Lower leg skin (tissue), 4 donors: ENCODE measurements around the gene METAP1D. TPM values are rescaled to one million over a fixed set of nuclear protein-coding genes. Genes with fewer than 3 reads are reported as not detected.
"Not testable (repeated sequence)": the region's sequence is repeated elsewhere in the genome, so short reads cannot be mapped to it uniquely, and the experiment has no call there.

Source experiments
- DNase-seq, 2 donors: peaks; one replicate each; pipeline ENCODE4 v3.0.0-alpha.2; 2019; ENCODE audit warnings: low spot score in 2 of 2
- H3K4me3 ChIP-seq: fragments of 200-600 bp; sonication (generic); 2 replicates; pipeline ENCODE4 v1.5.1; 2017; ENCODE audit warnings: mild to moderate bottlenecking, low read depth; ENCODE audit not compliant: poor library complexity, severe bottlenecking
- POLR2A ChIP-seq, 2 donors: fragments of 450-650 bp; IDR thresholded peaks; one replicate each; pipeline ENCODE4 v1.6.1; 2016 to 2017; ENCODE audit warnings: antibody characterized with exemption in 2 of 2, mild to moderate bottlenecking in 1 of 2, moderate library complexity in 1 of 2
- WGBS, 2 donors: methylation state at CpG; one replicate each; pipeline ENCODE4 v1.1.5; 2018; 5-methylcytosine and 5-hydroxymethylcytosine counted together
- intact Hi-C: fragments of 100-400 bp; cut with DNase I; formaldehyde crosslinking; loops from one replicate; pipeline ENCODE4 v1.15.0; 2023; ENCODE audit warnings: low total_unique reads
- total RNA-seq, 4 donors: library from RNA; depleted of rRNA; stranded (reverse); fragments of >200 nt; gene quantifications; one replicate each; pipeline ENCODE4 v1.1.0, GENCODE V29; 2016
- TF ChIP-seq, protein P1 (sequence below), 3 donors: fragments of 450-650 bp; IDR thresholded peaks; one replicate each; pipeline ENCODE4 v1.5.1; 2016; ENCODE audit warnings: antibody characterized with exemption in 3 of 3, mild to moderate bottlenecking in 3 of 3, moderate library complexity in 2 of 3

Gene METAP1D
- total RNA-seq, 4 donors from 2014 or later = 3.1 to 5.4 (median 4.5) TPM

GRCh38 chr2:172052000-172052983 lies 52.5 kb downstream of the METAP1D start:
- DNase-seq = no peak
- TF ChIP-seq, protein P1, sequence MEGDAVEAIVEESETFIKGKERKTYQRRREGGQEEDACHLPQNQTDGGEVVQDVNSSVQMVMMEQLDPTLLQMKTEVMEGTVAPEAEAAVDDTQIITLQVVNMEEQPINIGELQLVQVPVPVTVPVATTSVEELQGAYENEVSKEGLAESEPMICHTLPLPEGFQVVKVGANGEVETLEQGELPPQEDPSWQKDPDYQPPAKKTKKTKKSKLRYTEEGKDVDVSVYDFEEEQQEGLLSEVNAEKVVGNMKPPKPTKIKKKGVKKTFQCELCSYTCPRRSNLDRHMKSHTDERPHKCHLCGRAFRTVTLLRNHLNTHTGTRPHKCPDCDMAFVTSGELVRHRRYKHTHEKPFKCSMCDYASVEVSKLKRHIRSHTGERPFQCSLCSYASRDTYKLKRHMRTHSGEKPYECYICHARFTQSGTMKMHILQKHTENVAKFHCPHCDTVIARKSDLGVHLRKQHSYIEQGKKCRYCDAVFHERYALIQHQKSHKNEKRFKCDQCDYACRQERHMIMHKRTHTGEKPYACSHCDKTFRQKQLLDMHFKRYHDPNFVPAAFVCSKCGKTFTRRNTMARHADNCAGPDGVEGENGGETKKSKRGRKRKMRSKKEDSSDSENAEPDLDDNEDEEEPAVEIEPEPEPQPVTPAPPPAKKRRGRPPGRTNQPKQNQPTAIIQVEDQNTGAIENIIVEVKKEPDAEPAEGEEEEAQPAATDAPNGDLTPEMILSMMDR (IDR thresholded peaks at IDR 0.05) = no peak
- 55 to 67% methylated on average over 4 of the region's 4 CpGs for WGBS, 2 donors
- no peak overlapping the region for H3K4me3 ChIP-seq
- intact Hi-C loops = no loop called here

GRCh38 chr2:172053486-172053885 lies 53.7 kb downstream of the METAP1D start:
- intact Hi-C loops = no loop called here
- 79 to 93% methylated on average over 1 of the region's 1 CpG for WGBS, 2 donors
- DNase-seq = no peak
- H3K4me3 ChIP-seq = no peak overlapping the region
- TF ChIP-seq, protein P1 (IDR thresholded peaks at IDR 0.05) = no peak
- no peak for TF ChIP-seq POLR2A (IDR thresholded peaks at IDR 0.05)

DNA sequence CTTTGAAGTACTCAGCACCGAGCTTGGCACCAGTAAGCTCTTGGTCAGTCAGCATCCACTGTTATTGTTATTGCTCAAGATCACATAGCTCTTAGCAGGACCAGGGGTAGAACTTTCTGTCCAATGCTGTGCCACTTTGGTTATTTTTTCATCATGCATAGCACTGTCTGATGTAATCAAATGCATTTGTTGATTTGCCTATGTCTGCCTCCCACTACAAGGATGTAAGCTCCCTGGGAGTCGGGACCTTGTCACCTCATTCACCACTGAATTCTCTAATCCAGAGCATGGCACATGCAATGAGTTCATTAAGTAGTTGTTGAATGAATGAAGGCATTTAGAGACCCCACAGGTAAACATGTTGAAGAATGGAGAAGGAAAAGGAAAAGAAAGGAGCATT lies 56.5 kb downstream of the METAP1D start:
- DNase-seq = no peak
- H3K4me3 ChIP-seq = no peak overlapping the region
- TF ChIP-seq POLR2A (IDR thresholded peaks at IDR 0.05) = no peak
- WGBS, 2 donors = 95 to 100% methylated on average over 2 of the region's 2 CpGs
- intact Hi-C loops = no loop called here

DNA sequence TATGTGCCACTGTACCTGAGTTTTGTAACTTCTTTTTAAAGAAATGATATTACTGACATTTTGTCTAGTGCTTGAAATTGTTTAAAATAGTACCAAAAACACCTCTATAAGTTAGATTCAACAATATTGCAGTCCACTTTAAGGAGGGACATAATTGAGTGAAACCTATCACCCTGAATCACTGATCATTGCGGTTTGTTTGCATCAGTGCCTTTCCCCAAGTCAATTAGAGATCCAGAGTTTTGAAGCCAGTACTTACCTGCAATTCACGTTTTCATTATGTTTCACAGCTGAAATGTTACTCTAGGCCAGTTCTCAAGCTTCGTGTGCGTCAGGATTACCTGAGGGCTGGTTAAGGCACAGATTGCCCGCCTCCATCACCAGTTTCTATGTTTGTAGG lies 58.9 kb downstream of the METAP1D start:
- 97% methylated on average over 5 of the region's 5 CpGs for WGBS, 2 donors
- intact Hi-C loops = no loop called here
- H3K4me3 ChIP-seq = no peak overlapping the region
- no peak for DNase-seq
- TF ChIP-seq, protein P1 (IDR thresholded peaks at IDR 0.05) = no peak
- TF ChIP-seq POLR2A (IDR thresholded peaks at IDR 0.05) = no peak

GRCh38 chr2:172060118-172060517 lies 60.4 kb downstream of the METAP1D start:
- DNase-seq, intact Hi-C loops: not testable (repeated sequence)
- 95 to 97% methylated on average over 5 of the region's 5 CpGs for WGBS, 2 donors

DNA sequence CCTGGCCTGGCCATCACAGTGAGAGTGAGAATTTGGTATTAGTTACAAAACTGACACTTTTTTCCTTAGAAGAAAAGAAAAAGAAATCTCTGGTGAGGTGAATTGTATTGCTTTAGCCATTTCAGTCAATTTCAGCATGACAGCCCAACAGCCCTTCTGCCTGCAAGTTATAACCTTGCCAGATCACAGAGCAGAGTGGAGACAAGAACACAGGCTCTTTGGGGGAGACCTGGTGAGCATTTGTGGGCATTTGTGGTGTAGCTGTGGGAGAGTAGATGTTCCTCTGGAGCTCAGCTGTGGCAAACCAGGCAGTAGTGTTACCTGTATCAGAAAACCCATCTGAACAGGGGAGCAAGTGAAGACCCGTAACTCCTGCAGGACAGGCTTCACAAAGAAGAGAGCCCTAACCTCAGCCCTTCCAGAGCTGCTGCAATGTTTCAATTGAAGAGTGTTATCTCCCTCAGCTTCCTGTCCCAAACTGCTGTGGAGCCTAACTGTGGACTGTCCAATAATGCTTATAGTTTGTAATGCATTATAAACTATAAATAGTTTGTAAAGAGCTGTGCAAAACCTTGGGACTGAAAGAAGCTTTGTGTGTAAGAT lies 62.8 kb downstream of the METAP1D start:
- 79 to 90% methylated on average over 1 of the region's 1 CpG for WGBS, 2 donors
- TF ChIP-seq, protein P1 (IDR thresholded peaks at IDR 0.05) = no peak
- TF ChIP-seq POLR2A (IDR thresholded peaks at IDR 0.05) = no peak
- no peak overlapping the region for H3K4me3 ChIP-seq
- intact Hi-C loops = no loop called here
- no peak for DNase-seq

More at GRCh38 chr2:172060118-172060517, 60.4 kb downstream of the METAP1D start:
- not testable (repeated sequence) for H3K4me3 ChIP-seq
